HG03097 (cell line): ENCODE results near the gene LPP.

ENCODE experiments used
- ATAC-seq: cut with Tn5 transposase; IDR thresholded peaks from one replicate; pipeline ENCODE4 v1.9.1; 2021; ENCODE audit not compliant: unreplicated experiment, low FRiP score

The LPP gene

GRCh38 chr3:188747489-188747888, 593.5 kb downstream of the LPP start:
- no peak for ATAC-seq

DNA sequence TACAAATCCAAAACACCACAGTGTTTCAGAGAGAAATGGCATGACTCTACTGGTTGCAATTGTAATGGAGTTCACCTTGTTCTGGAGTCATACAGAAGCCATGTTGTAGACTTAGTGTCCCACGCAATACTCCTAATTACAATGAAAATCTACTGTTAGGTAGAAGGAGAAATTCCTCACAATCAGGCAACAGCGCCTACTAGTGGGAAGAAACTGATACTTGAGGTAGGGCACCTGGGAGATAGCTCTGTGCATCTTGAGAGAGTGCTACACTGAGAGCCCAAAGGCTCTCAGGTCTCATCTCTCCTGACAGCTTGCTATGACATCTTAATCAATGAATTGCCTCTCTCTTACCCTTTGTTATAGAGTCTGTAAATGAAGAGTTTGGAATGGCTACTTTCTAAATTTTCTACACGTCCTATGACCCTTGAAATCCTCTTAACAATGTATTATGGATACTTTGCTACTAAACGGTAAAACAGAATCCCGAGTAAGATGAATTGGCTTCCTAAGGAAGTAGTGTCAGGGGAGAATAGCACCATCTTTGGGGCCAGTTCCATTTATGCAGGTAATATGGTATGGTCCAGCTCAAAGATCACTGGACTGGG, 595.2 kb downstream of the LPP start:
- no peak for ATAC-seq

GRCh38 chr3:188749830-188750229, 595.9 kb downstream of the LPP start:
- no peak for ATAC-seq

DNA sequence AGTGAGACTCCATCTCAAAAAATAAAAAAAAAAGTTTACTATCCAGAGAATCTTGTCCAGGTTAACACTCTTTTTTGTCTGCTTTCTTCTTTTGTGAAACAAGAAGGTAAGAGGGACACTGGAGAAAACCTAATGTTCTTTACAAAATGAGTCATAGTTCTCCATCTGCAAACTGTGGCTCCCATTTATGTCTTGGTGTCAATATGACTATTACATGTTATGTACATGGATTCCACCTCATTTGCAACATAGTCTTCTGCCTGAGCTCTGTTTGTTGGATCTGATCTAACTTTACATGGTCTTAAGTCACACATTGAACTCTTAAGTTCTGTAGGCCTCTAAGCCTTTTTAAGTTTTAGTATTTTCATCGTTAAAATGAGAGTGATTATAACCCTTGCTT, 596.7 kb downstream of the LPP start:
- no peak for ATAC-seq

GRCh38 chr3:188752850-188753249, 598.9 kb downstream of the LPP start:
- ATAC-seq: no peak

- no peak for ATAC-seq
Observed at GRCh38 chr3:188754267-188754666, 600.3 kb downstream of the LPP start.

- no peak for ATAC-seq
Observed at GRCh38 chr3:188756241-188756640, 602.3 kb downstream of the LPP start.

- ATAC-seq: no peak
Observed at GRCh38 chr3:188759336-188760005, 605.5 kb downstream of the LPP start.

GRCh38 chr3:188760408-188760807, 606.5 kb downstream of the LPP start:
- ATAC-seq: no peak

- ATAC-seq: no peak
Observed at GRCh38 chr3:188761439-188761838, 607.5 kb downstream of the LPP start.

GRCh38 chr3:188761964-188762363, 608.0 kb downstream of the LPP start:
- ATAC-seq: no peak

GRCh38 chr3:188764609-188765008, 610.7 kb downstream of the LPP start:
- ATAC-seq: no peak

- no peak for ATAC-seq
Observed at GRCh38 chr3:188769831-188770230, 615.9 kb downstream of the LPP start.

- no peak for ATAC-seq
Observed at GRCh38 chr3:188772886-188773285, 618.9 kb downstream of the LPP start.

DNA sequence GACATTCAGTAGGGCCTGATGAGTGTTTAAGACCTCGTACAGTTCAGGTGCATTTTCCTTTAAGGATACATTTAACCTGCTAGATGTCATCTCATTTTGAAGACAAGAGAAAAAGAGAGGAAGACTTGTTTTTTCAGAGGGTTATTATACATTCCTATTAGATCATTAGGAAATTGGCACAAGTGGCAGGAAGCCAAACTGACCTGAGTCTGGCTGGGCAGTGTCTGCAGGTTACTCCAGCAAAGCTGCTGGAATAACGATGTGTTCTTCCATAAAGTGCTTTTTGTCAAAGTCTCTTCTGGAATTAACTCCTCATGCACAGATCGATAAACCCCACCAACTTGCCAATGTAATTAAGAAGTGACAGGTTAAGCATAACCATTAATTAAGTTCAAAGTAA, 621.5 kb downstream of the LPP start:
- no peak for ATAC-seq

DNA sequence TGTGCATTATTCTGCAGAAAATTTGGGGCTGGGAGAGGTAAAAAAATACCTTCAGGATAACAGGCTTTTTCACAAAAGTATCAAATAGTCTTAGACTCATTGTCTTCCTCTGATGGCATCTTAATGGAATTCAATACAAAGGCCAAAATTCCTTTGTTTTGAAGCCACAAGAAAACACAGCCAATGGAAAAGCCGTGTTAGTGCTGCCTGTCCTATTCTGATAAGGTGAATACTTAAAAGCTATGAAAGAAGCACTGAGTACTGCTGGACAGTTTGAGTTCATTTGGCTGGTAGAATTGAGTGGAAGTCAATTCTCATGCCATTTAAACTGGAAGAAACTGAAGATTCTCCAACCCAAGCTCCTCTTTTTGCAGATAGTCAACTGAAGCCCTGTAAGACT, 622.5 kb downstream of the LPP start:
- no peak for ATAC-seq

GRCh38 chr3:188778091-188778852, 624.3 kb downstream of the LPP start:
- ATAC-seq: no peak

- ATAC-seq: no peak
Observed at GRCh38 chr3:188779281-188779980, 625.5 kb downstream of the LPP start.

DNA sequence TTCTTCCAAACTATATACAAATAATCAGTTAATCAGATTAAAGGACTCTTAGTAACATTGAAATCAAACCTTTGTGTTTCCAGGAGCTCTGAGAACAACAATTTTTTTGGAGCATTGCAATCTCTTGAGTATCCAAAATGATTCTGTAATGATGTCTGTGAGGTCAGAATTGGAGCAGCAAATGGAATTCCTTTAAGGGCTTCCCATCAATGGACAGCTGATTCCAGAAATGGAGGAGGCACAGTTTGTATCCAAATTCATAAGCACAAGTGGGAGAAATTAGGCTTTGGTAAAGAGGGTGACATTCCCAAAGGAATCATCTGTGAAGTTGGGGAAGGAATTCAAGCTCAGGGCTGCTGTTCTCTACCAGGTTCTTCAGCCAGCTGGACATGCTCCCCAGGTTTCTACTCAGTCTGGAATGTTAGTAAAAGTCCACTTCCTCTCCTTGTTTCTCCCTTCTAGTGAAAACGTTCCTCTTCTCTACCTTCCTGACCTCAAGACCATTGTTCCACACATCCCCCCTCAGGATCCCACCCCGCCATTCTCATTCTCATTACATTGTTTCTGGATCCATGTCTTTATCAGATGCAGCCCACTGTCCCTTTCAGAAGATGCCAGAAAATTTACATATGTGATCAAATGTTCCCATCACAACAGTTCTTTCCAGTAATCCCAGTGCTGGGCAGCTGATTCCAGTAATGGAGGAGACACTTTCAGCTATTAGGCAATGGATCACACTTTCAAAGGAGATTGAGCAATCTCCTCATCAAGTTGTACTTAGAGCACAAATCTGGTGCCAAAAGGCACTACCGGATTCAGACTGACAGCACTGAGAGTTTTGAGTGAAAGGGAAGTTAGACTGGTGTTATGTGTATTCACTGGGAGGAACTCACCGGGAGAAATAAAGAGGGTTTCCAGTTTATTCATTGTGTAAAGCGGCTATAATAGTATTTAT, 626.5 kb downstream of the LPP start:
- no peak for ATAC-seq

DNA sequence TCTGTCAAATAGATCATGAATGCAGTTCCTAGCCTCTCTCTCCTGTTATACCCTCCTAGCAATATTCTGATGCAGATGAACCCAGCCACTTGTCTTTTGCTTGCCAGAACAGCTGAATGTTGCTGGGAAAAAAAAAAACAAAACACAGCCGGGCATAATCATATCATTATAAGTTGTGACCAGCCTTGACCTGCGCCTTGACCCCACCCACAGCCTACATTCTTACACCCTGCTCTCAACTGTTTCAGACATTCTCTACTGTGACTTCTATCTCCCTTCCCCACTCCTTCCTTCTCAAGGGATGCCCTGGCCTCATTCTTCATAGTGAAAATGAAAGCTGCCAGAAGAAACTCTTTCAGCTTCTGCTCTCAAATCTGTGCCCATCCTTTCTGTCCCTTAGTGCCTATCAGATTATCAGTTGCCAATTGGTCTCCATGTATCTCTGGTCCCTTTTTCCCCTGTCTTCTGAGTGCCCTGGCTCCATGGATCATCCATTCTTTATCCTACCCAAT, 628.7 kb downstream of the LPP start:
- ATAC-seq: no peak
